GM18498 (cell line): ENCODE results near the gene EFNA1.
"Not testable (repeated sequence)": the region's sequence is repeated elsewhere in the genome, so short reads cannot be mapped to it uniquely, and the experiment has no call there.

Experiments
- ATAC-seq: cut with Tn5 transposase; IDR thresholded peaks from one replicate; pipeline ENCODE4 v1.9.1; 2021; ENCODE audit warnings: mild to moderate bottlenecking, moderate library complexity; ENCODE audit not compliant: unreplicated experiment

Gene EFNA1

DNA sequence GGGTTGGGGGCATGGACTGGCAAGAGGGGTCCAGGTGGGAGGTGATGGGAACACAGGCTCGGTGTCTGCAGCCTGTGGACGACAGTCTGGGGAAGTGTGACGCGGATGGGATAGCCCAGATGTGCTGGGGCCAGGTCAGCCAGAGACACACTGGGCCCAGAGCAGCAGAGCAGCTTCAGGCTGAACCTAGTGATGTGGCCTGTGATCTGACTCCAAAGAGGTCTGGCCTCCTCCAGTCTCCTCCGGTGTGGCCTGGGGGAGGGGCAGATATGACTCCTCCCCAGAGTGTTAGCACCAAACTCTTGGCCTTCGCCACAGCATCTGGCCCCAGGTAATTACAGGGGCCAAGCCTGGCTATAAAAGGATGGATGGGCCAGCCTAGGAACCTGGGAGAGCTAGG is 35.5 kb upstream of the EFNA1 start:
- no peak for ATAC-seq

DNA sequence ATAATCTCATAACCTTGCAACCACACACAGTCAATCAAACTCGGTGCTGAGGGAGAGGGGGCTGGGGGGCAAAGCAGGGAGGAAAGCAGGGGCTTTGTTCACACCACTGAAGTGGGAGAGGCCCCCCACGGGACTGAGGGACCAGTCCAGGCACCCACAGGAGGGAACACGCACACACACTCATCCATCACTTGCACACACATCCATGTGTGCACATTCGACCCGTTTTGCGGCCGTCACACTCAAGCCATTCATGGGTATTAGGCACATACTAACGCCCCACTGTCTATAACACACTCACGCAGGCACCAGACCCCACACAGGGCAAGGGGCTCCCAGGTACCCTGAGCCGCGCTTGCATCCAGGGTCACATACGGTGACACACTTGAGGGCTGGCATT is 35.0 kb upstream of the EFNA1 start:
- no peak for ATAC-seq

DNA sequence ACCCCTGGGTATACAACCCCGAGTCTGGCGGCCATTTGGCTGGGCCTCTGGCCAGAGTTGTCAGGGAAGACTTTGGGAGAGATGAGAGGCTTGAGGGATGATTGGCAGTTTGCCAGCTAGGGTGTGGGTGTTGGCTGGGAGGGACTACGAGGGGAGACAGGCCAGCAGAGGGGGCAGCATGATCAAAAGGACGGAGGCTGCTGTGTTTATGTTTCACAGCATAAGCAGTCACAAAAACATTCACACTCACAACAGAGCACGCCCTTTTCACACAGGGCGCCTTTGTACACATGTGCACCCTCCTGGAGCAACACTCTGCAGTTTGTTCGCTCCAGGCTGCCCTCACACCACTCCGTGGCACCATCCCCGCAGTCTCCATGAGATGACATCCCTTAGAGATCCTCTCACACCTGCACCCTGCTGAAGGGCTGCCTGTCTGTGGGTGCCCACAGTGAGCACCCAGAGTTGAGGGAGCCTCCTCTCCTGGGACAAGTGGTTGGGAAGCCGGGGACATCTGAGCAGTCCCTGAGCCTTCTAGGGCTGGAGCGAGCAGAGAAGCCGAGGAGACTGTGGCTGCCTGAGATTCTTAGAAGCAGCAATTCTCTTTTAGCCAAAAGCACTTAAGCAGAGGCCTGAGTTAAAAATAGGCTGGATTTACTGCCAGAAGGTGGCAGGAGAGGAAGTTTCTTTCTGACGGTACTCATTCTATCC is 33.6 kb upstream of the EFNA1 start:
- ATAC-seq: no peak

DNA sequence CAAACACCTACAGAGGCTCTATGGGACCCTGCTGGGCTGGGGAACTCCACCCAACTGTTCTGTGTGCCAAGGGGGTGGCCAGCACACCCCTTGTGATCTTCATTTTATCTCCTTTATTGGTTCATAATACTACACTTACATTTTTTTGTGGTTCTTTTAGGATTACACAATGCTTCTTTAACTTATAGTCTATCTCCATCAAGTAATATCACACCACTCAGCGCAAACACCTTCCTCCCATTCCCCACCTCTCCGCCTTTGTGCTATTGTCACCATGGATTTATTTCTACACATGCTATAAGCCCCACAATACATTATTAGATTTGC is 33.1 kb upstream of the EFNA1 start:
- ATAC-seq: no peak

GRCh38 chr1:155099331-155099730 is 28.3 kb upstream of the EFNA1 start:
- ATAC-seq: no peak

DNA sequence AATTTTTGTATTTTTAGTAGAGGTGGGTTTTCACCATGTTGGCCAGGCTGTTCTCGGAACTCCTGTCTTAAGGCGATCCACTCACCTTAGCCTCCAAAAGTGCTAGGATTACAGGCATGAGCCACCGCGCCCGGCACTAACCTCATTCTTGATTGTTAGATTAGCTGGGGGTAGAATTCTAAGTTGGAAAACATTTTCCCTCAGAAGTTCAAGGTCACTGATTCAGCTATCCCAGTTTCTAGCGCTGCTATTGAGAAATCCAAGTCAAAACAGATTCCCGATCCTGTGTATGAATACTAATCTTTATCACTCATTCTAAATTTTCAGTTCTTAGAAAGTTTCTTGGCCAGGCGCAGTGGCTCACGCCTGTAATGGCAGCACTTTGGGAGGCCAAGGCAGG is 24.4 kb upstream of the EFNA1 start:
- ATAC-seq: no peak

GRCh38 chr1:155104605-155105534 is 22.8 kb upstream of the EFNA1 start:
- ATAC-seq: no peak

DNA sequence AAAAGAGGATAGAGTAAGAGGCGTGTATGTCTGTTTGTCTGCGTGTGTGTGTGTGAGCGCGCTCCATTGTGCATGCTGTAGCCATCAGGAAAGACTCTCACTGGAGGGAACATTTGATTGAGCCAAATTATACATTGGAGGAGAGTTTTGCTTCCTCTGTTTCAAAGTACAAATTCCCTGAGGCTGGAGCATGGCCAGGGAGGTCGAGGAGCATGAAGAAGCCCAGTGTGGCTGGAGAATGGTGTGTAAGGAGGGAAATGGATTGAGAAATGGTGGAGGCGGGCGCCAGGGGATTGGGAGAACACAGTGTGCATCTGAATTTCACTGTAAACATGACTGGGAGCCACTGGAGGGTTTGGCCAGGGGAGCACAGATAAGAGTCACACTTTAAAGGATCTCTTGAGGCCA is 22.1 kb upstream of the EFNA1 start:
- ATAC-seq: no peak

DNA sequence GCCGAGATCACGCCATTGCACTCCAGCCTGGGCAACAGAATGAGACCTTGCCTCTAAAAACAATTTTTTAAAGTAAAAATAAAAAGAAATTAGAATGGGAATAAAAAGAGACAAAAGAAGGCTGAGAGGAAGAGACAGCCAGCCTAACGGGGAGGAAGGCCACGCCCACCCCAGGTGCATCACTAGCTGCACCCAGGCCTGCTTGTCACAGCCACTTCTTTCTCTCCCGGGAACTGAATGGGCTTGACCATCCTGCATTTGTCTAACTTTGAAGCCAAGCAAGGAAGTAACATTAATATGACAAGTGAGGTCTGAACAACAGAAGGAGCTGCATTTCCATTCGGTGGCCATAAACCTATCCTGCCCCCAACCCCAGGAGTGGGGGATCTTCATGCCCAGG is 20.8 kb upstream of the EFNA1 start:
- ATAC-seq: no peak

DNA sequence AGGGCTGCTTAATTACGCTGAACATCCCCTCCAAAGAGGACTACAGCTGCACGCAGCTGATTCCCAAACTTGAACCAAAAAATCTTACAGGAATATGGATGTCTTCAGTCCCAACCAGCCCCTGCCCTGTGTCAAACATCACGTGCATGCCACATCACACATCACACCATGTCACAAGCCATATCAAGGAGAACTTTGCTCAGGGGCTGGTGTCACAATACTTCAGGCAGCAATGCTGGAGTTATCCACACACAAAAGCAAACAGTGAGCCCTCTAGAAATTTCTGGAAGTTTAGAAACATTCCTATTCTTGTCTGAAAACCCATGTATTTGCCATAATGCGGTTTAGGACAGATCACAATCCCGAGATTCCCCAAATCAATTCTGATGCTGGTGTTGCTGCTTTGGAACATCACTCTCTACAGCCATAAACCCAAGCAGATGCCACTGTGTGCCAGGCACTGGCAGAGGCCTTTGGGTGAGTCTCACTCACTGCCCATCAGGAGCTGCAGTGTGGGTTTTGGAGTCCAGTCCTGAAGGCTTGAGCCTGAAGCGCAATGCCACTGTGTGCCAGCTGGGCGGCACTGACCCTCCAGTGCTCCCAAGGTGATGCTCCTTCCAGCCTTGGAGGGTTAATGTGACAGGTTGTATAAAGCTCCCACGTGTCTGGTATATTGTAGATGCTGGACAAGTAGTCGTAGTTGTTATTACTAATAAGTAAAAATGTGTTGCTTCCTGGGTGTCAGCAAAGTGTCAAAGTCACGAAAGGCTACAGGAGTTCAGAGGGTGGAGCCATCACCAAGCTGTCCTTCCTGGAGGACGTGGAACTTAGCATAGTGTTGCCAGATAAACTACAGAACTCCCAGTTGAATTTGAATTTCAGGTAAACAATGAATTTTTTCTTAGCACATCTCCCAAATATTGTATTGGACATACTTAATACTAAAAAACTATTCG is 20.1 kb upstream of the EFNA1 start:
- ATAC-seq: no peak

DNA sequence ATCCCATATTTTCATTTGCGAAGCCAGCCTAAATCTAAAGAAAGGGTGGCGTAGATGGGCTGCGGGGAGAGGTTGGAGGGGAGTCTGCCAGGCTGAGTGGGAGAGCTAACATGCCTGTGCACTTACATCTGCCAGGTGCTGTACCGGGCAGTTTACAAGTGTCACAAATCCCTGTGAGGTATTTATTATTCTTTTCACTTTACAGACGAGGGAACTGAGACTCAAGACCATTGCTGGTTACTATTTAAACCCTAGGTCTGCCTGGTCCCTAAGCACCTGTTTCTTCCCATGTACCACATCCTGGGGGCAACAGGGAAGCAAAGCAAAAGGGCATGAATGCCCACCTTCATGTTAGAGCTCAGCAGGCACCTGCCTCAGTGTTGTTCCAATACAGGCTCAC is 19.4 kb upstream of the EFNA1 start:
- no peak for ATAC-seq

- ATAC-seq: no peak
These were observed 17.3 kb upstream of the EFNA1 start for GRCh38 chr1:155110381-155110780.

DNA sequence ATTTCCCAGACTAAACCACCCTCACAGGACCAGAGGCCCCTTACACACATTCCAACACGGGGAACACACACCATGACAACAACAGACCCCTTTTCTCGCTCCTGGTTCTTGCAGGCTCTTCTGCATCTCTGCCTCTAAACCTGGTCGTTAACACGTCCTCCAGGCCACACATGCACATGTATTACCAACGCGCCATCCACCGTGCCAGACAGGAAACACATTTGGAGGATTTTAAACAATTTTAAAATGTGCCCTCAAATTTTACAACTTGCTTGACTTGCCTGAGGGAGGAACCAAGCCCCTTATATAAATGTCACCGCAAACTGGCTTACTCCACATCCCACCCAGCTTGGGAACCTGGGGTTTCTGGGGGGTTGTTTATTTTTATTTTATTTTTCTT is 16.9 kb upstream of the EFNA1 start:
- no peak for ATAC-seq

DNA sequence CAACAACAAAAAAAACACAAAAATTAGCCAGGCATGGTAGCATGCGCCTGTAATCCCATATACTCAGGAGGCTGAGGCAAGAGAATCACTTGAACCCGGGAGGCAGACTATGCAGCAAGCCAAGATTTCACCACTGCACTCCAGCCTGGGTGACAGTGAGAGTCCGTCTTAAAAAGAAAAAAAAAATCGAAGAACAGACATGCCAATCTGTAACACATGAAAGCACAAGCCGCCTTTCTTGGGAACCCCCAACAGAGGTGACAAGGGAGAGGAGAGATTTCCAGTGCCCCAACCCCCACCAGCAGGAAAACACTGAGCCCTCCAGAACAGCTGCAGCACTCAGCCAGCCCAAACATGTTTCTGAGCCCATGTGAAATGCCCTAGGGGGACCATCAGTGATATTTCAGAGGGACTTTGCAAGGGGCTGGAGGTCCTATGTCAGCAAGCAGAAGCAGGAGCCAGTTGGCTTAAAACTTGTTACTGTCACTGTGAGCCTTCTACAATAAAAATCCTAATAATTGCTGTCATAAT is 14.2 kb upstream of the EFNA1 start:
- ATAC-seq: no peak

- no peak for ATAC-seq
These were observed 11.4 kb upstream of the EFNA1 start for GRCh38 chr1:155116113-155116764.

- no peak for ATAC-seq
These were observed 10.1 kb upstream of the EFNA1 start for GRCh38 chr1:155117610-155118009.

GRCh38 chr1:155118090-155118489 is 9.6 kb upstream of the EFNA1 start:
- ATAC-seq: not testable (repeated sequence)

- ATAC-seq: no peak
These were observed 7.4 kb upstream of the EFNA1 start for GRCh38 chr1:155120253-155120652.

GRCh38 chr1:155121249-155121648 is 6.4 kb upstream of the EFNA1 start:
- no peak for ATAC-seq

DNA sequence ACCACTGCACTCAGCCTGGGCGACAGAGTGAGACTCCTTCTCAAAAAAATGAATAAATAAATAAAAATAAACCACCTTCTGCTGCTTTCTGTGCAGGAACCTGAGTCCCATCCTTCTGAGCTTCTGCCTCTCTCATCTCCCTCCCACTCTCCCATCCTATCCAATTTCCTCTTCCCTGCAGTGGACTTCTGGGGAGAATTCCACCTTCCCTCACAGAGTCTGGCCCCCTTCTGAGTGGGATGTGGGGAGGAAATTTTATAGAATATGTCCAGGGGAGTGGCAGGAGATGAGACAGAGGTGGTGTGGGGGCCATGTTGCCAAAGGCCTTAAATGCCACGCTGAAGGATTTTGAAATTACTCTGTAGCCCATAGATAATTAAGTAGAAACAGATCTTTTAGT is 5.4 kb upstream of the EFNA1 start:
- ATAC-seq: no peak

DNA sequence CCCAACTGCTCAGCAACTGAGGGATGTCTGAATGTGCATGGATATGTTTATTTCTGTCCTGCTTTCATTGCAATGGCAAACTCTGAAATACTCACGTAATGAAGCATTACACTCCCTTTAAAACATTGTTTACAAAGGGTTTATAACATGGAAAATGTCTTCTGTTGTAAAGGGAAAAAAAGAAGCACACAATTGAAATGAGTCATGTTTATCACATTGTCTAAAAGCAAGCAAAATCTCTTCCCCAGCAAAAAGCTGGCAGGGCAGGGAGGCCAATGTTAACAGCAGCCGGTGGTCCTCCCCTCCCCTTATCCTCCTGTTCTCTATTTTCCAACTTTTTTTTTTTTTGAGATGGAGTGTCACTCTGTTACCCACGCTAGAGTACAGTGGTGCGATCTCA is 3.9 kb upstream of the EFNA1 start:
- no peak for ATAC-seq
